HG03139 (cell line): ENCODE measurements around the gene GDAP1L1.
A peak's percentile ranks its signal among the peaks of the same experiment; 100 is the strongest.
"Not testable (repeated sequence)": the region's sequence is repeated elsewhere in the genome, so short reads cannot be mapped to it uniquely, and the experiment has no call there.

Source experiments
- ATAC-seq: cut with Tn5 transposase; IDR thresholded peaks from one replicate; pipeline ENCODE4 v1.9.1; 2021; ENCODE audit not compliant: unreplicated experiment

GDAP1L1 gene

DNA sequence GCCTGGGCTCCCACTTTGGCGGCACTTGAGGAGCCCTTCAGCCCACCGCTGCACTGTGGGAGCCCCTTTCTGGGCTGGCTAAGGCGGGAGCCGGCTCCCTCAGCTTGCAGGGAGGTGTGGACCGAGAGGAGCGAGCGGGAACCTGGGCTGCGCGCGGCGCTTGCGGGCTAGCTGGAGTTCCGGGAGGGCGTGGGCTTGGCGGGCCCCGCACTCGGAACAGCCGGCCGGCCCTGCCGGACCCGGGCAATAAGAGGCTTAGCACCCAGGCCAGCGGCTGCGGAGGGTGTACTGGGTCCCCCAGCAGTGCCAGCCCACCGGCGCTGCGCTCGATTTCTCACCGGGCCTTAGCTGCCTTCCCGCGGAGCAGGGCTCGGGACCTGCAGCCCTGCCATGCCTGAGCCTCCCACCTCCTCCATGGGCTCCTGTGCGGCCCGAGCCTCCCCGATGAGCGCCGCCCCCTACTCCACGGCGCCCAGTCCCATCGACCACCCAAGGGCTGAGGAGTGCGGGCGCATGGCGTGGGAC, 52.0 kb downstream of the GDAP1L1 start:
- ATAC-seq, result not testable (repeated sequence)

DNA sequence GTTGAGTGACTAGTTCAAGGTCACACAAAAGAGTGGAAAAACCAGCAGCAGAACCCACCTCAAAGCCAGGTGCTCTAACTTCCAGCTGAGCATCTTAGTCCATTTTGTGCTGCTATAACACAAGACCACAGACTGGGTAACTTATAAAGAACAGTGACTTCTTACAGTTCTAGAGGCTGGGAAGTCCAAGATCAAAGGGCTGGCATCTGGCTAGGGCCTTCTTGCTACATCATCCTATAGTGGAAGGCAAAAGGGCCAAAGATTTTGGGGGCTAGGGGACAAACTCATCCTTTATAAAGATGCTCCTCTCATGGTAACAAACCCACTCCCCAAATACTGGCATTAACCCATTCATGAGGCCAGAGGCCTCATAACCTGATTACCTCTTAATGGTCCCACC, 54.2 kb downstream of the GDAP1L1 start:
- no peak for ATAC-seq

DNA sequence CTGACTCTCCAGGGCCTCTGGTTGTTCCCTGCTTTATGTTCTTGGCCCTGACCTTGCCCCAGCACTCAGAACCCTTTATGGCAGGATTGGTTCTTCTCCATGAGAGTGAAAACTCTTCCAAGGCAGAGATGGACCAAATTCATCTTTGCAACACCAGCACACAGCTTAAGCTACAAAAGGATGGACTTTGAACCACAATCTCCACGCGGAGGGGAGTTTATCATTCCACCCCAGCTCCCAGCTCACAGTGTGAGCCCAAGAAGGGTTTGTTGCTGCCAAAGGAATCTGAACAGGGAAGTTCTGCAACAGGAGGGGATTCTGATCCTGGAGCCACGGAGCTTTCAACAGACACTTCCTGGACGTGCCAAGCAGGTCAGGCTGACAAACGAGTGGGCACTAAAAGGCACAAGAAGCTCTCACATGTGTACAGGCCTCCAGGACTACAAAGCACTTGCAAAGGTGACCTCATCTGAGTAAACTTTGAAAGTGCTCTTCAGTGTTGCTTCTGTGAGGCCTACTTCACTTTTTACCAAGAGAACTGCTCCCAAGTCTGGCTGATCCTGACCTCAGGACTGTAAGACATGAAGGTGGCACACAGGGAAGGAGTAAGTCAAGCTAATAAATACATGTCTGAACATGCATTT, 55.0 kb downstream of the GDAP1L1 start:
- ATAC-seq, result no peak

DNA sequence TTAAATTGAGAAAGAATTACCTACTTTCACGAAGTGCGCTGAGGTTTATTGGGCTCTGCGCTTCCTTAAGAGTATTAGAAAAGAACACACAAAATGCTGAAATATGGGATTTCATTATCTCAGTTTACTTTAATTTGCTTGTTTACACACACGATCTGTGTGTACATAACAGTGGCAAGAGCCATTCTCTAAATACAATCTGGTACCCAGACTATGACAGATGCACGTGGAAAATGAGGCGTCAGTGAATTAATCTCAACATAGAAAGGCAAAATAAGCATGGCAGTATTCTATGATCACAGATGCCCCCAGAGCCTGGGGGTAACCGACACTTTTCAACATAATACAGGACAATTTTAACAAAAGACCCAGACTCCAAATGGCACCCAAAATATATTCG, 55.6 kb downstream of the GDAP1L1 start:
- no peak for ATAC-seq

DNA sequence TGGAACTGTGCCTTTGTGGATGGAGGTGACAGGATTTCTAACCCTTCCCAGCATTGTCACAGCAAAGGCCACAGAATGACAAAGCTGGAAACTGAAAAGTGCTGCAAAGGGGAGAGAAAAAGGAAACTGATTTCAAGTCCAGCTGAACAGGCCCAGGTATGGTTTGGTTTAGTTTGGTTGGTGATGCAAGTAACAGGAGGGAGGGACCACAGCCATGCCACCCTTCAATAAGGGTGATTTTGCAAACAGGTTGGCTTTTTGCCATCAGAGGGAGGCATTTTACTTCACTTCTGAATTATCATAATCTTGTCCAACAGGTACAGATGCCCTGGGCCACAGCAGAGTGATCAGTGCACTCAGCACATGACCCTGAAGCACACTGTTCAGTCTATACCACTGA, 57.3 kb downstream of the GDAP1L1 start:
- no peak for ATAC-seq

DNA sequence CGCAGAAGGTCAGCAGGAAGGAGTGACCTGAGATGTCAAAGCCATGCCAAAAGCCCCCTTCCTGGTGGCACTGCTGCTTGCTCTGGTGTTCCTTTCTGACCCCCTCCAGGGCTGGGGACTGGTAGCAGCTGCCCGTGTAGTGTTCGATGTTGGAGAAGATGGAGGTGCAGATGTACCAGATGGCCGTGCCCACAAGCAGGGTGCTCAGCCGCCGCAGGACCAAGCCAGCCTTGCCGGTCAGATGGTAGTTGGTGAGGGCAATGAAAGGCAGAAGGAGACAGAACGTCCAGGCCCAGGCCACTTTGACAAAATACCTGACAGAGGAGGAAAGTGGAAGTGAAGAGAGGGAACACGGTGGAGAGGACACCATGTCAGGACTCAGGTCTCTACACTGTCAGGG, 59.8 kb downstream of the GDAP1L1 start:
- ATAC-seq, result no peak

DNA sequence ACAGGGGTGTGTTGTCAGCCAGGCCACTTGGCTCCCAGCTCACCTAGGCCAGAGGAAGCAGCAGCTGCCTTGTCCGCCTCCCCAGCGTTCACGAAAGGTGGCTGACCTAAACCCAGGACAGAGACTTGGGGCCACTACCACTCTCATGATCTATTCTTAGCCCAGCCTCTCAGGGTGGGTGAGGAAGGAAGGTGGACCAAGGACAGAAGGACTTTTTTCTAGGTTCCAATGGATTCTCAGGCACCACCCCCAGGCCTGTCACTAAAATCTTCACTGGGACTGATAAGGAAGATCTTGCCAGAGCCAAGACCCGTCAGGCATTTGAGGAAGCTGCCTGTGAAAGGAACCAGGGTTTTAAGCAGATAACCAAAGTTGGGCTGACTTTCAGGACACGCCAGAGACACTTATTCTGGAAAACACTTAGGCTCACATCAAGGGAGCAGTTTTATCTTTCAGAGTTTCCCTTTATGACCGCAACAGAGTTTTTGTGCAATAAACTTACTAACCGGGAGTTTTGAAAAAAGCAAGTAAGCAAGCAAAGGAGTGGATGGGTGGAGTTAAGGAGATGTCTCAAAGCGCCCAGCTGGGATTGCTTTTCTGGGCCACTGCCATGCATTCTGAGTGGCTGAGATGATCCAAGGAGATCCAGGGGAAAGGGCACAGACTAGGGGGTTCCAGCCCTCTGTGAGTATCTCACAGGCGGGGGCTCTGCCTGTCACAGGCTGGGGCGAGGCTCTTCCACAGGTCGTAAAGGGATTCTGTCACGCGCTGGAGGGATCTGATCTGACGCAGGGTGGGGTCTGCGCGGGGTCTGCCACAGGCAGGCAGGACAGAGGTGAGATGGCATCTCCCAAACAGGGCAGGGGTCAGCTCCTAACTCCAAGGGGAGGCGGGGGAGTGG, 62.9 kb downstream of the GDAP1L1 start:
- peak; percentile 8 for ATAC-seq

DNA sequence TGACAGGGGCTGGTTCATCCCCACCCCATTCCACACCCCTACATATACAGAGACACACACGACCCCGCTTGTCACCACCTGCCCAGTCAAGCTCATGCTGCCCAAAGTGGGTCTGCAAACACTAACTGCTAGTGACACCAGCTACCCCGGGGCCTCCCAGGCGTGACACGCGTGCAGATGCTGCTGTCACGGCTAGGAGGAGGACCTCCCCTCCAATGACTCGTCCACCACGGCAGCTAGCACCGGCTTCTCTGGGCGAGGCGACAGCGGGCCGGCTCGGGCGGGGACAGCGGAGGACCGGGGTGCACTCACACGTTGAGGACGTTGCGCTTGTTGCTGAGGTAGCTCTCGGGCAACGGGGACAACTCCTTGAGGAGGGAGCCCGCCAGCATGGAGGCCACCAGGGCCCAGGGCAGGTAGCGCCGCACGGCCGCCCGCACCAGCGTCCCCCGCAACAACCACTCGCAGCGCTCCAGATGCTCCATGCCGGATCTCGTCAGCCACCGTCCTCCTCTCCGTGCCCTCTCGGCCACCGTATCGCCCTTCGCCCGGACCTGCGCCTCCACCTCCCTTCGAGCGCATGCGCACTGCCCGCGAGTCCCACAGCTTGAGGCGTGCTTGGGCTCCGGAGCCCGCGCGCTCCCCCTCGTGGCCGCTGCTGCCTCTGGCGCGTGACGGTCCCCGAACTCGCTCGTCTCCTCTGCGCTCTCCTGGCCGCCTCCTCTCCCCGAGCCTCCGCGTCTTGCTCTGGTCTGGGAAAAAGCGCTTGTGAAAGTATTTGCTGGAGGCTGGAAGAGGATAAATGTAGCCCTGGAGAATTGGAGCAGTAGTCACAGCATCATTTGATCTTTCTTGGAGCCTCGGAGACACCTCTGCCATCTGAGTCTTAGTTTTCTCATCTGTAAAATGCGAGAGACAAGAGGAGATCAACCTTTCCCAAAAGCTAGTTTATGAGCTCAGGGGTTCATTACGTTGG, 63.8 kb downstream of the GDAP1L1 start, which contains the start of gene FITM2:
FITM2 (minus strand) TSS at position 539 of the 976 bp plus-strand sequence; CDS start at position 485, 54 bp downstream.
- peak; percentile 84 for ATAC-seq

DNA sequence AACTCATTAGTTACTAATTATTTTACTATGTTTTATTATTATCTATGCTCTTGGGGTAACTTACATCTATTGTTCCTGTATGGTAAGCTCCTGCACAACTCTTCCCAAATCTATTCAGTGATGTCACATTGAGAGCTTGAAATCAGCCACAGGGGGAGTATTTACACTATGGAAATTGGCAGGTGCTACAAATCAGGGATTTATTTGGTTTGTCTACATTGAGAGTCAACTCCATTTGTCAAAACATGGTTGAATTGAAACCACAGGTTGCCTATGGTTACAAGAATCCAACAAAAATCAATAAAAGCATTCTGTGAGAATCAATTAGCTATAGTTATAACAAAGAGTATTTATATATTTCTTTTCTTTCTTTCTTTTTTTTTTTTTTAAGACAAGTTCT, 67.8 kb downstream of the GDAP1L1 start:
- no peak for ATAC-seq

DNA sequence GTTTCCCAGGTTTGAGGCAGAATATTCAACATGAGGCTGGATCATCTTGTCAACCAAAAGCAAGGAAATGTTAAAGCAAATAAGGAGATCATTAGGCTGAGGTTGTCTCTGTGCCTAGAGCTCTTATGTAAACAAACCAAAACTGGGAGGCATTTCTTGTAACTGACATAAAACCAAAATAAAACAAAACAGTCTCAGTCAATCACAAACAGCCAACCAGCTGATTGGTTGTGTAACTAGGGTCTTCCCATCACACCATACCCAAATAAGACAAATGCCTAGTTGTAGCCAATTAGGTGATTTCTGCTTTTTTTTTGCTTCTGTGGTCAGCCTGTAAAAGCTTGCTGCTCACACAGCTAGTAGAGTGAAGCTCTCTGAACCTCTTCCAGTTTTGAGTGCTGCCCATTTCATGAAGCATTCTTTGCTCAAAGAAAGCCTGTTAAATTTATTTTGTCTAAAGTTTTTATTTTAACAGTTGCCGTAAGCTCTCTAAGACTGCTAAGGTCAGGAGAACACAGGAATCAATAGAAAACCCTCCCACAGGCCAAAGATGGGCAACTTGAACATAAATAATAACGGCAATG, 72.8 kb downstream of the GDAP1L1 start:
- ATAC-seq, result no peak

DNA sequence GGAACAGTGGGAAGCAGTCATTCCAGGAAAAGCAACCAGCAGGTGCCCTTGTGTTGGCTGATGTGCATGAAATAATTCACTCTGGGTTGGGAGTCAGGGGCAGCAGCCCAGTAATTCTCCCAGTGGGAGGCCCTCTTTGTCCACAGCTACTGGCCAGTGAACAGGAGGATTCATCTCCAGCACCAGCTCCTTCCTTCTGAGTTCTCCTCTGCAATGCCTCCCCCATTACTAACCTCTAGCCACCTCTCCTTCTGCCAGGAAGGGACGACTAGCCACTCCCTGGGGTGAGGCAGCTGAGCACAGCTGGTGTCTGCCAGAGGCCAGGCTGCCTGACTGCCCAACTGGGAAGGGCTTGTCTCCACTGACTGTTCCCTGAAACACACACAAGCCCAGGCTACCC, 77.2 kb downstream of the GDAP1L1 start:
- ATAC-seq, result no peak

DNA sequence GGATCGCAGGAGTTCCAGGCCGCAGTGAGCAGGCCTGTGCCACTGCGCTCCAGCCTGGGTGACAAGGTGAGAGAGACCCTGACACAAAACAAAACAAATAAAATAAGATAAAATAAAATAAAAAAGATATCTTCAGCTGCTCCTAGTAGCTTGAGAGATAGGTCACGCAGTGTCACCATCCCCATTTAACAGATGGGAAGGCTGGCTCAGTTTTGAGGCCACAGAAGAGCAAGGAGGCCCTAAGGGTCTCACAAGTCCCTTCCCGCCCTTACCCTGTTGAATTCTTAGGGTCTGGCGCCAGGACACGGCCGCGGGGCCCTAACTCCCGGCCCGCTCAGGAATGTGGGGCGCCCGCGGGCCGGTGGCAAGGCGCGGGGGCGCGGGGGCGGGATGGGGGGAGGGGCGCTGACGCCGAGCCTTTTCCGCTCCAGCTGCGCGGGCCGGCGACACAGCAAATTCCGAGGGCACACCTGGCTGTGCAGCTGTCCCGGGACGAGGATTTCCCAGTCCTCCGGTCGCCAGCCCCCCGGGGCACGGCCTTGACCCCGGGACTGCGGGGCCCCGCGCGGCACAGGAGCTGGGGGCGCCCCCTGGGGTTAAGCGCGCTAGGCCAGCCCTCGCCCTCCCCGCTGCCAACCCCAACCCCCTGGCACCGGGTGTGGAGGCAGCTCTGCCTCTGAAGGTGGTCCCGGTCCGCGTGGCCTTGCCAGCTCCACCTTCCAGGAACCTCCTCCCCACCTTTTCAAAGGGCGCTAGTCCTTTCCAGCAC, 79.5 kb downstream of the GDAP1L1 start:
- ATAC-seq, result no peak

DNA sequence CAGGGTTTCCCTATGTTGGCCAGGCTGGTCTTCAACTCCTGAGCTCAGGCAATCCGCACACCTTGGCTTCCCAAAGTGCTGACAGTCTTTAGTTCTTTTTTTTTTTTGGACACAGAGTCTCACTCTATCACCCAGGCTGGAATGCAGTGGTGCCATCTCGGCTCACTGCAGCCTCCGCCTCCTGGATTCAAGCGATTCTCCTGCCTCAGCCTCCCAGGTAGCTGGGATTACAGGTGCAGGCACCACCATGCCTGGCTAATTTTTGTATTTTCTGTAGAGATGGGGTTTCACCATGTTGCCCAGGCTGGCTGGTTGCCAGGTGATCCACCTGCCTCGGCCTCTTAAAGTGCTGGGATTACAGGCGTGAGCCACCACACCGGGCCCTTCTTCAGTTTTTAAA, 80.6 kb downstream of the GDAP1L1 start:
- not testable (repeated sequence) for ATAC-seq

DNA sequence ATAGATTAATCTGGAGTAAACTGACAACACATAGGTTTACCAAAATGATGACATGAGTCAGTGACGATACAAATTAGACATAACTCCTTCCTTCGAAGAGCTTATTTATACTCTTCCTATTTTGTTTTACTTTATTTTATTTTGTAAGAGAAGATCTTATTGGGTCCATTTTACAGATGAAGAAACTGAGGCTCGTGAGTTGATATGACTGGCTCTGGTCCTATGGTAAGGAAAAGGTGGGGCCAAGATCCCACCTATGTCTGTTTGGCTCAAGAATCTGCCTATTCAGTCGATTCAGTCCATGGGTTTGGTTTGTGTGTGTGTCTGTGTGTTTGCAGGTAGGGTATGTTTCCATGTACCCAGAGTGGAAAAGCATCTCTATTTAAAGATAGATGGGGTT, 81.3 kb downstream of the GDAP1L1 start:
- ATAC-seq, result no peak
